Measurements from ENCODE around the gene EPM2A.

The EPM2A gene

DNA sequence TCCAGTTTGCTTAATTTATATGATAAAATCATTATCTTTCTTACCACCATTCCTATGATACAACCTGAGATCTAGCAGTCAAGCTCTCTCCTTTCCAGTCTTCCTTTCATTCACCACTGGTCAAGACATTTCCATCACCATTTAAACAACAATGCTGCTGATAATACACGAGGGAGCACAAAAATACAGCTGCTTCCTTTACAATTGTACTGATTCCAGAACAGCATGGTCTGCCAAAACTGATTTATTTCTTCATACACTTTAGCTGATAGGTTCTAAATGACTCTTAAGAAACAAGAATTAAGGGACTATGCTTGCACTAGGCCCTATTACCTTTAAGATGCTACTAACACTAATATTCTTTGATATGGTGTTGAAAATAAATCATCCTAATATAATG is 65.0 kb downstream of the EPM2A start:
- DNase-seq (ENCODE audit: low read depth in 2 of 2), result no peak

DNA sequence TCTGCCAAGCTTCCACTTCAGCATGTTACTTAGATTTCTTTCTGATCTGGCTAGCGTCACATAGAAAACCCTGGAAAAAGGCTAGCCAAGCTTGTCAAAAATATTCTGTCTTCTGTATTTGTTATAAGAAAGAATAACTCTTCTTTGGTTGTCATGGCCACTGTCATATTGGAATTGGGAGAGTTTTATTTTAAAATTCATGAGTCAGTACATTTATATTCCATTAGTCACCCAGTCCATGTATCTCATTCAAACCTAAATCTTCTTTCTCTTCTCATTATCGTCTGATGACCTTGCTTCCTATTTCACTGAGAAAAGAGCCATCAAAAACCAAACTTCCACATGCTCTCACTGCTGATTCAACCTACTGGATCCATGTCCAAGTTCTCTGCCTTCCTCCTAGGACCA is 65.7 kb downstream of the EPM2A start:
- DNase-seq (ENCODE audit: low read depth in 2 of 2), result no peak

DNA sequence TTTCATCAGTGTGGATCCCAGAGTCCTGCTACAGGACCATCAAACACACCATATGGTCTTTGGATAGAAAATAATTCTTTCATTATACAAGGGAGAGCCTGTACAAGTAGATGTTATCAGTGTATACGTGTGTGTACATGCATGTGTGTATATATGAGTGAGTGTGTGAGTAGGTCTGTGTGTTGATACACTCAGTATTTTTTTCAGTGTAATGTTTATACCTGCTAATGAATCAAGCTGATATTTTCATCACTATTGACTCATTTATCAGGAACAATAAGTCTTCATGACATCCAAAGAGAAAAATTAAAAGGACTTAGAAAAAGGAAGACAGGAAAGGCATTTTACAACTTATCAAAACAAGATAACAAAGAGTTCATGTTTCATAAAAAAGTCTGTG is 66.5 kb downstream of the EPM2A start:
- DNase-seq (ENCODE audit: low read depth in 2 of 2), result no peak

DNA sequence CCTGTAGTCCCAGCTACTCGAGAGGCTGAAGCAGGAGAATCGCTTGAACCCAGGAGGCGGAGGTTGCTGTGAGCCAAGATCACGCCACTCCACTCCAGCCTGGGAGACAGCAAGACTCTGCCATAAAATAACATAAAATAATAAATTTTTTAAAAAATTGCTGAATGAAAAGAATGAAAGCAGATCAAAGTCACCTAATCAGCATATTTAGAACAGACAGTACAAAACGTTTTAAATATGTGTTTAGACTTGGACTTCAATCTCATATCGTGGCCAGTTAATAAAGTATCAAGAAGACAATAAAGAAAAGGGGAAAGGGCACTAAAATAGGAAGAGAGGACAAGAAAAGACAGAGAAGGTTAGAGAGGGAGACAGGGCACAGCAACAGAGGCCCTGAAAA is 74.6 kb downstream of the EPM2A start:
- no peak for DNase-seq (ENCODE audit: low read depth in 2 of 2)

DNA sequence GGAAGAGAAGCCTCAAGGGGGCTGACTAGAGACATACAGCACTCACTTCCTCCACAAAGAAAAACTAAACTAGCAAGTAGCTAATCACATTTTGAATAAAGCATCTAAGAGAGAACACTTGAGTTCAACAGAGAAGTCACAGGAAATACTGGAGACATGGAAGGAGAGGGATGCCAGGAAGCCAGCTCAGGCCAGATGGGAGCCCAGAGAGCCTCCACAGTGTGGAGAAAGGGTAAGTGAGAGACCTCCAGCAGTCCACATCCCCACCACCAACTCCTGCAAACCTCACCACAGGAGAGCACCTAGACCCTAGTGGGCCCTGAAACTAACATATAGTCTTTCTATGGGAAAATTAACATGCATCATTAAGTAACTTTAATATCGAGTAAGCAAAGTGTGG is 79.2 kb downstream of the EPM2A start:
- DNase-seq (ENCODE audit: low read depth in 2 of 2), result no peak

DNA sequence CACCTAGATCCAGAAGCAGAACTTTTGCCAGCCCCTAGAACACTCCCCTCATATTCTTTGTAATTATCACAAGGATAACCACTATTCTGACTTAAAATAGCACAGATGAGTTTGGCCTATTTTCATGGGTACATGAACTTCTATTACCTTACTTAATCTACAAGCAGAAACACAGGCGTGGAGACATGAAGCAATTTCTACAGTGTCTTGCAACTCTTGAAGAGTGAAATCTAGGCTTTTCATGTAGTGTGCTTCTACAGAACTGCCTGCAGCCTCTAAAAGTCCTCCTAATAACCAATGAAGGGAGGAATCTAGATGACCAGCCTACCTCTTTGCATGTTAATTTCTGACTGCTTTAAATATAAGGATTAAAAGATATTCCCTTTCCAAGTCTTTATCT is 82.7 kb downstream of the EPM2A start:
- no peak for DNase-seq (ENCODE audit: low read depth in 2 of 2)

DNA sequence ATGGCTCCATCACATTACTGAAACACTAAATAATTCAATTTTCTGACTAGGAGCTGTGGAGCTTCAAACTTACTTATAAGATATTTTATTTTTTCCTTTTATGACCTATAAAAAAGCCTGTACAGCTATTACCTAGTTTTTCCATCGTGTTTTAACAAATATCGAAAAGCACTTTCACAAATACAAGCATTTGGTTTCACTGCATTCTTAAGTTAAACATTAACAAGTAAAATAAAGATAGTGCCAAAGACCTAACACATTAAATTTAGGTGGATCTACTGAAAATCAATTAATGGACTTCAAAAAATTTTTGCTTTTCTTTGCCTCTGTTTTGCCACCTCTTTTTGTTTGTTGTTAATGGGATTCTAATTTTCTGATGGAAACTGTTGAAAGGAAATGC is 83.3 kb downstream of the EPM2A start:
- no peak for DNase-seq (ENCODE audit: low read depth in 2 of 2)

DNA sequence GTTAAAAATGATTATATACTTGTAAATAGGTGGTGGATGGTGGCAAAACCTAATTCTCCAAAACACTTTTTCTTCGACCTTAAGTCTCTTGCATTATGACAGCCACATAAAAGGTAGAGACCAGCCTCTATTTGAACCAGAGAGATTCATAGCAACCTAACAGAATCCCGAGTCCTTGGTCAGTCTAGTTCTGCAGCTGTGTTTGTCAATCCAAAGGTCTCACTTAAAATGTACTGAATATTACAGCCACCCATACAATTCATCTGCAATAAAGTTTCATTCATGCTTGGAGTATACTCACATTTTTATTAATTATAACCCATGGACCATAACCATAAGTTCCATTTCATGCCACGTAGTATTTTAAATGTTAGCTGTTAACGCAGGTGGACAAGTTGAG is 87.2 kb downstream of the EPM2A start:
- DNase-seq (ENCODE audit: low read depth in 2 of 2), result no peak

DNA sequence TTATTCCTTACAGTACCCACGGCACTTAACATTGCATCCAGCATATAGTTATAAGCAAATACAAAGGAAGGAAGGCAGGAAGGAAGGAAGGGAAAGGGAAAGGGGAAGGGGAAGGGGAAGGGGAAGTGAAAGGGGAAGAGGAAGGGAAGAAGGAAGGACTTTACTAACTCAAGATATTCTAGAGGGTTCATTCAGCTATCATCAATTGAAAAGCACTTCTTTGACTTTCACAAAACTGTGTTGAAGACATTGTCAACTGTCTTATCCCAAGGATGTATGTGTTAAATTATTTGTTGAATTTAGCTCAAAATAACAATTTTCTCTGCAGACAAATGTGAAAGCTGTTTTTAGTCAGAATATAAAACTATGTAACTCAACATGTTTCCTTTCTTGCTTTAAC is 87.7 kb downstream of the EPM2A start:
- no peak for DNase-seq (ENCODE audit: low read depth in 2 of 2)

DNA sequence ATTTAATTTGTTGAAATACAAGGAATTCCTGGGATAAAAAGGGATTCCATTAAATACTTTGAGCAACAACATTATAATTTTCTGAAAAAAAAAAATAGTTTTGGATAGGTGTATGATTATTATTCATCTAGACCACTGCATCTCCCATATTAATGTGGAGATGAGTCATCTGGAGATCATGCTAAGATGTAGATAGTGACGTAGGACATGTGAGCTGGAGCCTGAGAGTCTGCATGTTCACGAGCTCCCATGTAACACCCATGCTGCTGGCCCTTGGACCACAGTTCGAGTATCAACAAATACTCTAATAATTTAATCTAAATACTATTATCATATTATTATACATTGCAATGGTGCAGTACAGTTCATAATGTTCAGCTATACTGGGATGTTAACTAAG is 91.6 kb downstream of the EPM2A start:
- DNase-seq (ENCODE audit: low read depth in 2 of 2), result no peak

DNA sequence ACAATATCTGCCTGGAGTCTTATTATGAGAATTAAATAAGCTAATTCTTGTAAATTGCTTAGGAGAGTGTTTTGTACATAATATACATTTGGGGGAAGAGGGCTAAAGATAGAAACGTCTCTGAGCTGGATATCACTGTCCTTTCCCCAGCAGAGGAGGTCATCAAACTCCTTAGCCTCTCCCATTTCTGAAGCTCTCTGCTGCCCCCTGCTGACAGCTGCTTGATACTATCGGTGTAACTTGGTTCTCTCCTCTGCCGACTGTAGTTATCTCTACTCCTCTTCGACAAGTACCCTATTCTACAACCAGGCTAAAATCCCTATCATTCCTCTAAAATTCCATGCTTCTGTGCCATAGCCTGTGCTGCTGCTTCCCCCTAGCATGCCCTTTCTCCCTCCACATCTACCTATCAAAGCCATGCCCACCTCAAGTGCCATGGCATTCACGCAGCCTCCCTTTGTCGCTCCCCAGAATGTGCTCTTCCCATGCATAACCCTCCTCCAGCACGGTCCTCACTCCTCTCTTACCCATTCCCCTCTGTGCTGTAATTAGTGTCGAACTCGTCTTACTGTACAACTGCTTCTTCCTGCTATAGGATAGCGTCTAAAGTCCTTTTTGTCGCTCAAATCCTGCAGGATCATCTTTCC is 101.2 kb downstream of the EPM2A start:
- DNase-seq (ENCODE audit: low read depth in 2 of 2), result peak; percentile 73 to 79

DNA sequence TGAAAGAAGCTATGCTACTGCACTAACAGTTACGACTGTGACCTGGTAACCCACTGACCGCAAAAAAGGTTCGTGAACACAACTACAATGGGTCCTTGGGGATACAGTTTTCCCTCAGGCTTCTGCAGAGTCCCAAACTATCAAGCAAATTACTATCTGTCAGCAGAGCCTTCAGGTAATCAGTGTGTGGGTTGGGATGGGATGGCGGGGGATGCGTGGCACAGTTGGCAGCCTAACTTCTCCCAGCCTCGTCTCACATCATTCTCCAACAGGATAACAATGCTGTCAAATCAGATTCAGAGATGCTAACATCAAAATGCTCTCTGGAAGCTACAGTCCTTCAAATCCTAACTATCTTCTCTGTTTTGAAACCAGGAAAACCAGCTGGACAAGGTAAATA is 102.3 kb downstream of the EPM2A start:
- DNase-seq (ENCODE audit: low read depth in 2 of 2), result no peak

DNA sequence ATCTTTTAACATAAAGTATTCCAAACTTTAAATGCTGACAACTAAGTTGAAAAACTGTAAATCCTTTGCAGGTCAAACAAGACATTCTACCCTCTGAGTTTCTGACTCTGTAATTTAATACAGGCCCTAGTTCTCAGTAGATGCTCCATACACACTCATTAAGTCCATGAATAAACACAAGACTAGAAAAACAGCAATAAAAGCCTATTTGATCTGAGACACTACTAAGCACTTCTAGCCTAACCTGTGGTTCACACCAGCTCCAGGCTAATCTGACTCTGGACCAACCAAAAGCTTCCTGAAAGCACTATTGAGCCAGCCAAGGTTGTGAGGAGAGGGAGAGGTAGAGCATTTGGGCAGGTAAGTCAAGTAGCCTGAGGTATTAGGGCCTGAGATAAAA is 103.9 kb downstream of the EPM2A start:
- no peak for DNase-seq (ENCODE audit: low read depth in 2 of 2)

DNA sequence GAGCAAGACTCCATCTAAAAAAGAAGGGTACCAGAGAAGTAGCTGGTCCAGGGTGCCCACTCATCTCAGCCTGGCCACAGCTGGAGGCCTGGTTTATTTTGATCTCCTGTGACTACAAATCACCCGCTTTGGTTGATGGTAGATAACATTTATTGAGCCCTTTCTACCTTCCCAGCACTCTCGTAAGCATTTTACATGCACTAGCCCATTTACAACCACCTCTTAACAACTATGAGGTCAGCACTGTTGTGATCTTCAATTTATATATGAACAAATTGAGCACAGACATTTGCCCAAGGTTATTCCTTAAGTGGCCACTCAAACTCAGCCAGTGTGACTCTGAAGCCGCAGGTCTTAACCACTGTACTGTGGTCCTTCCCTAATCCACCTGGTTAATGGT is 104.7 kb downstream of the EPM2A start:
- DNase-seq (ENCODE audit: low read depth in 2 of 2), result no peak

DNA sequence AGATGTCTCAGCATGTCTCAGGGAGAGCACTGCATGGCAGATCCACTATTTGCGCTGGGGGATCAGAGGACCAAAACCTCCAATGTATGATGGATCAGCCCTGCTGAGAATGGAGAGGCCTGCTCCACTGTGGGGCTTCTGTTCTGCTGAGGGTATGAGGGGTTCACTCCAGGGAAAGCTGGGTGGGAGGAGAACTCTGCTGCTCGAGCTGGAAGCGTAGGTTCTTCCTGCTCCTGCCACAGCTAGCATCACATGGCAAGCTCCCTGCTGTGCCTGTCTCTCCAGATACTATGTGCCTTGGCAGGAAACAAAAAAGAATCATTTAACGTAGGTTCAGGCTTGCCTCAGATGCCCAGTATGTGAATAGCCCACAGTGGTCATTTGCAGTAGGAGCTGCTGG is 105.8 kb downstream of the EPM2A start:
- no peak for DNase-seq (ENCODE audit: low read depth in 2 of 2)

DNA sequence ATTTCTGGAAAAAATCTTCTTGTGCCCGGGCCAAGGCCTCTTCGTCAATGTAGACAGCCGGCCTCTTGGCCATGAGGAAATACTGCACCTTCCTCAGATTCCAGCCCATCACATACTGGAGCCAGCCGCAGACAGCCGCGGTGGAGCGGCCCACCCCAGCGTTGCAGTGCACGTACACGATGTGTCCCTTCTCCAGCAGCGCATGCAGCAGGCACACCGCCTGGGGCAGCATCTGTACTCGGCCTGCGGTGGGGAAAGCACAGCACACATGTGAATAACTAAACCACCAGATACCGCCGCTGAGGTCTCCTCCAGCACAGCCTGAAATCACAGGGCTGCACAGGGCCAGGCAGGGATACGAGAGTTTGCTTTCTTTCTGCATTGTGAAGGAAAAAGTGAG is 107.9 kb downstream of the EPM2A start:
- no peak for DNase-seq (ENCODE audit: low read depth in 2 of 2)

DNA sequence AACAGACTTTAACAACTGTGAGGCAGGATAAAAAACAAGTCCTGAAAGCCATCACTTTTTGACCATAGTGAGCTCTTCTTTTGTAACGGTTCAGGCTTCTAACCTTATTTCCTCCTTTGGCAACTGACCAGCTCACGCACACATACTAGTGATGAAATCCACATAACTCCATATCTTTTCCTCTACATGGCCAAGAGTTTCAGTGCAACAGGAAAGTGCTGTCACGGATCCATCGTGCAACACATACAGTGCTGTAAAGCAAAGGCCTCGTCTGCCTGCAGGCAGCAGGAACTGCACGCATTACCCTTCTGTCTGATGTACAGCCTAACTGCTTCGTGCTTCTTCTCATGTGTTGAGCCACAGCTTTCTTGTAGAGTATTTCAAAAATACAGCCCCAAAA is 108.5 kb downstream of the EPM2A start:
- no peak for DNase-seq (ENCODE audit: low read depth in 2 of 2)

DNA sequence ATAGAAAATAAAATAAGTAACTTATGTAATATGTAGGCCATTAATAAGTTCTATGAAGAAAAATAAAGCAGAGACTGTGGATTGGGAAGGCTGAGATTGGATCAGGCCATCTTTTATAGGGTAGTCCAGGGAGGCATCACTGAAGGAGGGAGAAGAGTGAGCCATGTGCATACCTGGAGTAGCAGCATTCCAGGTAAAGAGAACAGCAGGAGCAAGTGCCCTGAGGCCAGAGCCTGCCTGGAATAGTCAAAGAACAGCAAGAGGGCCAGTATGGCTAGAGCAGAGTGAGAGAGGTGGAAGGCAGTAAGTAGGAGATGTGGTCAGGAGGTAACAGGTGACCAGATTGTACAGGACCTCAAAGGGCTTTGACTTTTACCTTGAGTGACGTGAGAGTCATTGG is 112.1 kb downstream of the EPM2A start:
- DNase-seq (ENCODE audit: low read depth in 2 of 2), result no peak

DNA sequence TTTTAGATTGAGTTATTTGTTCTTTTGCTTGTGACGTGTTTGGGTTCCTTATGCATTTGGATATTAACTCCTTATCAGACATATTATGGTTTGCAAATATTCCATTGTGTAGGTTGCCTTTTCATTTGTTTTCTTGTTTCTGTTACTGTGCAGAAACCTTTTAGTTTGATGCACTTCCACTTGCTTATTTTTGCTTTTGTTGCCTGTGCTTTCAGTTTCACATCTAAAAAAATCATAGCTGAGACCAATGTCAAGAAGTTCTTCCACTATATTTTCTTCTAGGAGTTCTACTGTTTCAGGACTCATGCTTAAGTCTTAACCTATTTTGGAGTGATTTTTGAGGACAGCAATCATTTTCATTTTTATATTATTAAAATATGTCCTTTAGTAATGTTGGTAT is 113.5 kb downstream of the EPM2A start:
- DNase-seq (ENCODE audit: low read depth in 2 of 2), result no peak

DNA sequence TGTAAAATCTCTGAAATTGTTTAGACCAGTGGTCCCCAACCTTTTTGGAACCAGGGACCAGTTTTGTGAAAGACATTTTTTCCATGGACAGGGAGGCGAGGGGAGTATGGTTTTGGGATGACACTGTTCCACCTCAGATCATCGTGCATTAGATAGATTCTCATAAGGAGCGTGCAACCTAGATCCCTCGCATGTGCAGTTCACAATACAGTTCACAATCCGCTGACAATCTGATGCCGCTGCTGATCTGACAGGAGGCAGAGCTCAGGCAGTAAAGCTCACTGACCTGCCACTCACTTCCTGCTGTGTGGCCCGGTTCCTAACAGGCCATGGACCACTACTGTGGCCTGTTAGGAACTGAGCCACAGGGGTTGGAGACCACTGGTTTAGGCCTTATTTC is 115.2 kb downstream of the EPM2A start:
- DNase-seq (ENCODE audit: low read depth in 2 of 2), result no peak

DNA sequence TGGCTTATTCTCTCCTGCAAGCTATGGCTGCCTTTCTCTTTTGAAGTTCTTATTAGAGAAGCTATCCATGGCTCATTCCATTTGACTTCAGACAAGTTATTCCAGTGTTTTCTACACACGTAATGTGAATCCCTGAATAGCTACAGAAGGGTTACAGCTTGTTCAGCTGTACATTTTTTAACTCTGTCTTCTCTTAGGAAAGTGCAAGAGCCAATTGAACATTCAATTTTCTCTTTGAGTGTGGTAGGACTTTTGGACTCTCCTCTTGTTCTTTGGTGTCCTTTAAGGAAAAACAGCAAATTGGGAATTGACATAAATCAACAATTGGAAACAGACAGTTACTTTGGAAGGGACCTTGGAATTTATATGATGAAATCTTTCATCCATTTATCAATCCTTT is 125.8 kb downstream of the EPM2A start:
- no peak for DNase-seq (ENCODE audit: low read depth in 2 of 2)

DNA sequence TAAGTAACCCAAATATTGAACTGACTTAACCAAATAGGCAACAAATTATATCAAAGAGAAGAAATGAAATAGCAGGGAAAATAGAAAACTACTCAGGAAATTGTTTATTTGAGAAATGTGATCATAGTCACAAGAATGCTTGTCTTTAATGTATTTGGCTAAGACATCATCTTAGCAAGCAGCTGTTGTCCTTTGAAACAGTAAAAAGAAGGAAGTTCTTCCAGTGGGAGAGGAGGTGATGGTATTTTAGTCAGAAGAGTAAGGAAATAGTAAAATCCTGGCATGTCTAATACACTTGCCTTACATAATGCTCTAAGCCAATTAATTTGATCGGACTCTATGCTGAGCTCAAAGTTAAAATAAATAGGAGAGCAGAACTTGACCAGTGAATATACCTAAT is 126.5 kb downstream of the EPM2A start:
- no peak for DNase-seq (ENCODE audit: low read depth in 2 of 2)

DNA sequence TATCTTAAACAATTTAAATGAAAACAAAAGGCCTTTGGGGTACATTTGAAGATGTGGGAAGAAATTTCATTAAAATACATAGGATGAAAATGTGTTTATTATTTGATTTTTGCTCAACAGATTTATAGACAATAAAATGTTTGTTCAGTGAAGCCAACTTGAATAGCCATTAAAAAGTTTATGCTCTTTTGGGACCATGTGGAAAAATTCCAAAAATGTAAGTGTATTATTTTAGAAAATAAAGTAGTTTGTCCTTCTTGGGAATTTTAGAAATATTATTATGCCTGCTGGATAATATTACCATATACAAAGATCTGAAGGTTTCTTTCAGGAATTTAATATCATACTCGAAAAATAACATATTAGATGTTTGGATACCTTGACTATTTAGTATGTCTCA is 131.3 kb downstream of the EPM2A start:
- DNase-seq (ENCODE audit: low read depth in 2 of 2), result no peak

DNA sequence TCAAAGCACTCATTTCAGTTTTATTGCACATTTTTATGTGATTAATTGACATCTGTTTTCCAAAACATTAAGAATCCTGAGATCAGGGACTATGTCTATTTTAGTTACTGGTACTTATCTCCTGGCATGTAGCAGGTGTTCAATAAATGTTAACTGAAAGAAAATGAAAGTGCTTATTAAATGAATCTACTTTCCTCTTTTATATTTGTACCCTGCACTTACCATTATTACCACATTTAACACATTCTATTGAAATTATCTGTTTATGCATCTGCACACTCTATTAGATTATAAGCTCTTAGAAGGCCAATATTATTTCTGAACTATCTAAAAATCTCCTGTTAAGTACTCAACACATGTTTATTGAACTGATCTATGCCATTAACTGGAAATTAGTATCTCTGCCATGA is 131.9 kb downstream of the EPM2A start:
- no peak for DNase-seq (ENCODE audit: low read depth in 2 of 2)
